PC-9 (cell line): ENCODE data around the gene POLD3. TPM values are rescaled to one million over a fixed set of nuclear protein-coding genes. Genes with fewer than 3 reads are reported as not detected.

Source experiments
- BruUV-seq: library from RNA; stranded (reverse); fragments of 400-500 nt; replicated peaks from 2 replicates; lab custom pipeline; 2021; lab: Mats Ljungman, UMichigan
- CTCF ChIA-PET: fragments of 300-600 bp; sonication (Branson Sonifier 250); formaldehyde crosslinking; loops from one replicate; lab custom pipeline; 2022; ENCODE audit warnings: antibody characterized with exemption; lab: Charles Lee
- POLR2A ChIA-PET: fragments of 300-600 bp; sonication (Branson Sonifier 250); formaldehyde crosslinking; loops from one replicate; lab custom pipeline; 2022; ENCODE audit warnings: antibody characterized with exemption; ENCODE audit not compliant: unreplicated experiment; lab: Charles Lee
- DNase-seq, 2 experiments: peaks; one replicate each; pipeline versions ENCODE4 v3.0.0 to v3.0.0-alpha.2; 2015 to 2022; ENCODE audit warnings: mixed read lengths in 1 of 2
- H2AFZ ChIP-seq: fragments of 200-600 bp; sonication (generic); 2 replicates; pipeline ENCODE4 v1.8.1; 2017; ENCODE audit warnings: antibody characterized with exemption
- H3F3A ChIP-seq: fragments of 200-600 bp; sonication (generic); 2 replicates; pipeline ENCODE4 v1.8.1; 2017; ENCODE audit warnings: antibody characterized with exemption, mild to moderate bottlenecking, low read depth; ENCODE audit not compliant: insufficient read depth
- H3K27ac ChIP-seq: fragments of 200-600 bp; sonication (generic); 2 replicates; pipeline ENCODE4 v1.6.1; 2016; ENCODE audit warnings: mixed run types
- H3K27me3 ChIP-seq: fragments of 200-600 bp; sonication (generic); 2 replicates; pipeline ENCODE4 v1.6.1; 2016; ENCODE audit warnings: low read depth, mixed run types; ENCODE audit not compliant: insufficient read depth
- H3K36me3 ChIP-seq: fragments of 200-600 bp; sonication (generic); 2 replicates; pipeline ENCODE4 v1.6.1; 2016; ENCODE audit warnings: low read depth, mixed run types
- H3K4me1 ChIP-seq: fragments of 200-600 bp; sonication (generic); replicated peaks from 2 replicates; pipeline ENCODE4 v1.6.1; 2016; ENCODE audit warnings: mixed run types; ENCODE audit not compliant: insufficient read depth
- H3K4me2 ChIP-seq: fragments of 200-600 bp; sonication (generic); 2 replicates; pipeline ENCODE4 v1.6.1; 2017; ENCODE audit warnings: mixed run types
- H3K4me3 ChIP-seq: fragments of 200-600 bp; sonication (generic); 2 replicates; pipeline ENCODE4 v1.6.1; 2016; ENCODE audit warnings: mixed run types
- H3K79me2 ChIP-seq: fragments of 200-600 bp; sonication (generic); 2 replicates; pipeline ENCODE4 v1.6.1; 2017; ENCODE audit warnings: low read depth, mixed run types
- H3K9me2 ChIP-seq: fragments of 200-600 bp; sonication (generic); 2 replicates; pipeline ENCODE4 v1.8.1; 2017; ENCODE audit warnings: mild to moderate bottlenecking; ENCODE audit not compliant: insufficient read depth
- H3K9me3 ChIP-seq: fragments of 200-600 bp; sonication (generic); 2 replicates; pipeline ENCODE4 v1.8.1; 2016; ENCODE audit warnings: low read depth; ENCODE audit not compliant: insufficient read depth
- H4K20me1 ChIP-seq: fragments of 200-600 bp; sonication (generic); 2 replicates; pipeline ENCODE4 v1.8.1; 2017; ENCODE audit not compliant: insufficient read depth
- CTCF ChIP-seq: fragments of 200-600 bp; sonication (generic); conservative IDR thresholded peaks from 2 replicates; pipeline ENCODE4 v1.6.1; 2017; ENCODE audit warnings: mixed run types, antibody characterized with exemption, mild to moderate bottlenecking, moderate library complexity
- EZH2 ChIP-seq: fragments of 200-600 bp; sonication (generic); IDR thresholded peaks from 2 replicates; pipeline ENCODE4 v1.8.0; 2017; ENCODE audit warnings: antibody characterized with exemption, low read depth
- intact Hi-C: fragments of 100-400 bp; cut with micrococcal nuclease; formaldehyde crosslinking; loops from one replicate; pipeline ENCODE4 v1.10.0; 2022; ENCODE audit not compliant: unreplicated experiment
- total RNA-seq: library from RNA; stranded (reverse); gene quantifications from 2 replicates; pipeline ENCODE4 v1.2.3, GENCODE V29; 2021

The POLD3 gene
- total RNA-seq, 1 experiment from 2014 or later: 44.1 TPM

- no peaks in the 10 kb centered on the region for H3K9me3 ChIP-seq
- no peaks in the 10 kb centered on the region for H4K20me1 ChIP-seq
- no peak overlapping the region for H3K4me3 ChIP-seq
- peaks cover 18% of the 10 kb centered on the region for H3F3A ChIP-seq
- TF ChIP-seq CTCF (no peak), EZH2 (no peak)
- H3K79me2 ChIP-seq: no peaks in the 10 kb centered on the region
- POLR2A ChIA-PET: no interaction called here
- no peak overlapping the region for H2AFZ ChIP-seq
- H3K27ac ChIP-seq: peak overlapping the region; percentile 48
- H3K27me3 ChIP-seq: no peaks in the 10 kb centered on the region
- no peak overlapping the region for H3K4me2 ChIP-seq
- H3K4me1 ChIP-seq: peaks cover 8% of the 10 kb centered on the region; the same call in 1 of the 2 replicates
- no peaks in the 10 kb centered on the region for H3K9me2 ChIP-seq
- H3K36me3 ChIP-seq: peaks cover 30% of the 10 kb centered on the region; the same call in 1 of the 2 replicates
- CTCF ChIA-PET: interaction anchor here (0.6 to 0.8 kb wide), 2 partner anchors 90 to 1008 kb away, joined by 3 to 4 read pairs; no protein-coding TSS in a partner anchor
- no TSS peak for BruUV-seq
- peak in 1 of 2 experiments; percentile 56 for DNase-seq
- intact Hi-C loops: no loop called here
Measured at GRCh38 chr11:74636630-74637184, 44.3 kb downstream of the POLD3 start.

GRCh38 chr11:74637700-74638099 lies 45.3 kb downstream of the POLD3 start:
- intact Hi-C loops: no loop called here
- ChIA-PET CTCF (no interaction called here), POLR2A (interaction anchor here (0.6 kb wide), 1 partner anchor 15 kb away, joined by 4 read pairs; no protein-coding TSS in a partner anchor)
- Histone ChIP-seq H3K4me1 (peaks cover 8% of the 10 kb centered on the region; the same call in 1 of the 2 replicates), H3K27me3 (no peaks in the 10 kb centered on the region), H3K9me2 (no peaks in the 10 kb centered on the region), H3K79me2 (no peaks in the 10 kb centered on the region), H3K4me3 (no peak overlapping the region), H3K36me3 (peaks cover 36% of the 10 kb centered on the region; the same call in 1 of the 2 replicates), H3K9me3 (no peaks in the 10 kb centered on the region), H4K20me1 (no peaks in the 10 kb centered on the region), H3K27ac (no peak overlapping the region), H3F3A (peaks cover 18% of the 10 kb centered on the region), H3K4me2 (no peak overlapping the region), H2AFZ (no peak overlapping the region)
- DNase-seq: no peak
- BruUV-seq: no TSS peak
- TF ChIP-seq CTCF (no peak), EZH2 (no peak)

GRCh38 chr11:74638869-74639268 lies 46.5 kb downstream of the POLD3 start:
- Histone ChIP-seq H3K9me2 (no peaks in the 10 kb centered on the region), H3K4me2 (no peak overlapping the region), H3K36me3 (peaks cover 40% of the 10 kb centered on the region; the same call in 1 of the 2 replicates), H3K4me1 (peaks cover 8% of the 10 kb centered on the region; the same call in 1 of the 2 replicates), H3K79me2 (no peaks in the 10 kb centered on the region), H3K4me3 (no peak overlapping the region), H4K20me1 (no peaks in the 10 kb centered on the region), H3K27ac (no peak overlapping the region), H2AFZ (no peak overlapping the region), H3K27me3 (no peaks in the 10 kb centered on the region), H3K9me3 (no peaks in the 10 kb centered on the region), H3F3A (peaks cover 18% of the 10 kb centered on the region)
- ChIA-PET POLR2A (no interaction called here), CTCF (interaction anchor here (0.7 kb wide), 1 partner anchor 1330 kb away, joined by 3 read pairs; no protein-coding TSS in a partner anchor)
- BruUV-seq: no TSS peak
- intact Hi-C loops: no loop called here
- TF ChIP-seq CTCF (no peak), EZH2 (no peak)
- DNase-seq: no peak
